A549 treated with RU486 at 1 μM for 4 hours (cell line): ENCODE measurements around the gene CDK18. TPM values are rescaled to one million over a fixed set of nuclear protein-coding genes. Genes with fewer than 3 reads are reported as not detected.

Source experiments
- total RNA-seq: library from RNA; stranded (reverse); fragments of 200-300 nt; extraction: Qiagen RNA extraction; gene quantifications from 5 replicates; pipeline ENCODE4 v1.2.3, GENCODE V29; 2022; ENCODE audit warnings: low read depth

The CDK18 gene
- total RNA-seq = 0.70 to 1.3 TPM (median 0.90 TPM) in 5 replicates

GRCh38 chr1:205504311-205505075, at the start of gene CDK18:
Gene CDK18, plus strand, starts transcription at chr1:205504669. Its CDS starts 18,499 bp downstream, at chr1:205523168.

DNA sequence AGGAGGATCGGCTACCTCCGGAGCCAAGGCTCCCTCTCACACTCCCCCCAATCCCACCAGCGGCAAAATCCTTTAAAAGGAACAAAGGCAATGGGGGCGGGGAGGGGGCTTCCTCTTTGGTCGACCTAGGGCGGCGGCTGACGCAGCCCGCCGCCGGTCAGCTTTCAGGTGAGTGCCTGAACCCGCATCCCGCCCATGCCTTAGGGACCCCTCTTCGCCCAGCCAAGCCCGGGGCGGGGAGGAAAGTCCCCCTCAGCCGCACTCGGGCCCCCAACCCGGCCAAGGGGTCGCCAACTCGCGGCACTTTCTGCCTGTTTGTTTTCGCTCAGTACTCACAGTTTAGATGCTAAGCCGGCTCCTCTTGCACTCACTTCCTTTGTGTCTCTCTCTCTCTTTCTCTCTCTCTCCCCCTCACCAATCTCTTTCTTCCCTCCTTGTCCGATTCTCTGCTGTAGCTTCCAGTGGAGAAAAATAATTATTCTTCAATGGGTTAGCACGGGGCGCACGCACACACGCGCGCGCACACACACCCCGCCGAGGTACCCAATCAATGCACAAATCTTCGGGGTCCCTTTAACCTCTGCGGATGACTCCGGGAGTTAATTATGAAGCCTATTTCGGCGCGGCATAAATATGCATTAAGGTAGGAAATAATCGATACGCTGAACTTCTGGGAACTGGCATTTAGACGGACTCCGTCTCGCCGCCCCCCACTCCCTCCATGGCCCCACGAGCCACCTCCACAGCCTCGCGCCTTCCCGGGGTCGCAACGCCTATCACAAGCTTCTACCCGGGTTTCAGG, 48.7 kb upstream of the CDK18 start, which contains the start of gene BLACAT1:
Gene BLACAT1, minus strand, starts transcription at position 465 of the 802 bp plus-strand sequence.

Other genes starting within 250 kb of the CDK18 start
- gene NUAK2, start 182.9 kb upstream of the CDK18 start, total RNA-seq = 24.3 to 32.6 TPM (median 31.1 TPM) in 5 replicates
- gene KLHDC8A, start 147.7 kb upstream of the CDK18 start, total RNA-seq = 0.29 to 0.64 TPM (median 0.49 TPM) in 5 replicates
- gene LEMD1, start 82.6 kb upstream of the CDK18 start, total RNA-seq = not detected in 5 replicates
- gene BLACAT1, start 48.6 kb upstream of the CDK18 start, total RNA-seq = 0.05 TPM in 1 of 5 replicates, not detected in the others
- 4.8 to 7.5 TPM (median 6.7 TPM) in 5 replicates for gene ELK4, start 127.3 kb downstream of the CDK18 start, total RNA-seq
- 4.8 to 7.6 TPM (median 6.2 TPM) in 5 replicates for gene SLC45A3, start 175.8 kb downstream of the CDK18 start, total RNA-seq
- gene NUCKS1, start 245.5 kb downstream of the CDK18 start, total RNA-seq = 87.7 to 151 TPM (median 133 TPM) in 5 replicates